Skin of body (tissue), 2 donors: ENCODE measurements around the gene MAST4. TPM values are rescaled to one million over a fixed set of nuclear protein-coding genes. Genes with fewer than 3 reads are reported as not detected.

Experiments used
- DNase-seq: peaks from one replicate; lab custom pipeline; 2025; lab: John Stamatoyannopoulos, UW
- total RNA-seq: library from RNA; depleted of rRNA; stranded (reverse); fragments of >200 nt; gene quantifications from one replicate; pipeline ENCODE4 v1.2.3, GENCODE V29; 2014

Gene MAST4
- total RNA-seq, 1 donor from 2014 or later, result 39.6 TPM

- no peak for DNase-seq
These were observed 477.0 kb downstream of the MAST4 start for GRCh38 chr5:67073045-67073680.

GRCh38 chr5:67077296-67077695 is 481.1 kb downstream of the MAST4 start:
- no peak for DNase-seq

GRCh38 chr5:67081261-67081660 is 485.1 kb downstream of the MAST4 start:
- DNase-seq, result no peak

- no peak for DNase-seq
These were observed 486.7 kb downstream of the MAST4 start for GRCh38 chr5:67082941-67083340.

GRCh38 chr5:67085616-67086015 is 489.4 kb downstream of the MAST4 start:
- no peak for DNase-seq

GRCh38 chr5:67089200-67089725 is 493.1 kb downstream of the MAST4 start:
- DNase-seq, result no peak

GRCh38 chr5:67090040-67090439 is 493.8 kb downstream of the MAST4 start:
- no peak for DNase-seq

- no peak for DNase-seq
These were observed 494.4 kb downstream of the MAST4 start for GRCh38 chr5:67090593-67090992.

GRCh38 chr5:67092535-67092934 is 496.3 kb downstream of the MAST4 start:
- peak; percentile 29 for DNase-seq

GRCh38 chr5:67093279-67093678 is 497.1 kb downstream of the MAST4 start:
- peak; percentile 30 for DNase-seq

GRCh38 chr5:67094476-67095300 is 498.5 kb downstream of the MAST4 start:
- no peak for DNase-seq

- peak; percentile 63 for DNase-seq
These were observed 499.4 kb downstream of the MAST4 start for GRCh38 chr5:67095346-67096171.

- no peak for DNase-seq
These were observed 502.5 kb downstream of the MAST4 start for GRCh38 chr5:67098656-67099055.

- DNase-seq, result no peak
These were observed 504.1 kb downstream of the MAST4 start for GRCh38 chr5:67100301-67100700.

GRCh38 chr5:67102708-67103107 is 506.5 kb downstream of the MAST4 start:
- no peak for DNase-seq

GRCh38 chr5:67104859-67105258 is 508.7 kb downstream of the MAST4 start:
- no peak for DNase-seq

- DNase-seq, result no peak
These were observed 509.1 kb downstream of the MAST4 start for GRCh38 chr5:67105270-67105669.

- DNase-seq, result no peak
These were observed 510.6 kb downstream of the MAST4 start for GRCh38 chr5:67106626-67107342.

- DNase-seq, result no peak
These were observed 515.6 kb downstream of the MAST4 start for GRCh38 chr5:67111779-67112178.

GRCh38 chr5:67115246-67115645 is 519.1 kb downstream of the MAST4 start:
- DNase-seq, result no peak

GRCh38 chr5:67115817-67116216 is 519.6 kb downstream of the MAST4 start:
- no peak for DNase-seq
